K562 (cell line): ENCODE measurements around the gene KDELR3. TPM values are rescaled to one million over a fixed set of nuclear protein-coding genes. Genes with fewer than 3 reads are reported as not detected.

ENCODE experiments used
- ATAC-seq: fragments of 200-7000 bp; cut with Tn5 transposase; 3 replicates; pipeline ENCODE4 v1.9.1; 2020; ENCODE audit warnings: moderate library complexity
- BruUV-seq: library from RNA; stranded (reverse); fragments of 400-500 nt; replicated peaks from 2 replicates; lab custom pipeline; 2021; lab: Mats Ljungman, UMichigan
- CTCF ChIA-PET: fragments of 300-600 bp; formaldehyde crosslinking; extraction: SDS; loops from one replicate; lab custom pipeline; 2021; ENCODE audit warnings: low intra/inter-chr PET ratio; lab: Yijun Ruan, JAX
- POLR2A ChIA-PET: fragments of 300-600, 350-650 bp; sonication (Branson Sonifier 250); formaldehyde crosslinking; extraction: SDS; loops from one replicate; lab custom pipeline; 2021; ENCODE audit warnings: antibody characterized with exemption, inconsistent platforms; lab: Yijun Ruan, JAX
- DNase-seq, 4 experiments: peaks; one replicate each; pipeline versions ENCODE4 v3.0.0 to v3.0.0-alpha.2; 2011 to 2018; ENCODE audit warnings: low spot score in 3 of 4, mixed read lengths in 3 of 4; ENCODE audit errors: extremely low read depth in 1 of 4
- FAIRE-seq: peaks from 2 replicates; lab custom pipeline; 2011; peaks lifted over from hg19 to GRCh38; lab: Jason Lieb, UNC
- H2AFZ ChIP-seq: 2 replicates; pipeline ENCODE4 v1.6.0; 2011; ENCODE audit warnings: low read depth, low read length, control low read depth, inconsistent platforms
- H3K27ac ChIP-seq: fragments of 200-600 bp; 3 replicates; pipeline ENCODE4 v1.8.0; 2011; ENCODE audit warnings: low read depth, mild to moderate bottlenecking, control low read depth, inconsistent platforms, low read length, moderate library complexity, mixed read lengths; ENCODE audit errors: extremely low read depth
- H3K27me3 ChIP-seq, 2 experiments: fragments of 300-600 bp in 1 of 2; 2 replicates in 1 of 2; 3 replicates in 1 of 2; pipeline versions ENCODE4 v1.6.0 to v1.8.0; 2011; ENCODE audit warnings: inconsistent platforms in 2 of 2, low read length in 2 of 2, mild to moderate bottlenecking in 1 of 2, mixed read lengths in 1 of 2, moderate library complexity in 1 of 2; ENCODE audit not compliant: control insufficient read depth in 2 of 2, insufficient read depth in 2 of 2
- H3K36me3 ChIP-seq: fragments of 300-600 bp; 3 replicates; pipeline ENCODE4 v1.8.0; 2011; ENCODE audit warnings: mild to moderate bottlenecking, low read length, inconsistent platforms; ENCODE audit not compliant: control insufficient read depth, insufficient read depth
- H3K4me1 ChIP-seq, 2 experiments: fragments of 200-600 bp in 1 of 2; replicated peaks in 1 of 2; 2 replicates in 1 of 2; 3 replicates in 1 of 2; pipeline versions ENCODE4 v1.5.1 to v1.8.0; 2011; ENCODE audit warnings: inconsistent platforms in 2 of 2, low read length in 2 of 2, mild to moderate bottlenecking in 1 of 2, mixed read lengths in 1 of 2, moderate library complexity in 1 of 2; ENCODE audit not compliant: control insufficient read depth in 2 of 2, insufficient read depth in 2 of 2
- H3K4me2 ChIP-seq: 2 replicates; pipeline ENCODE4 v1.6.1; 2011; ENCODE audit warnings: low read length, control low read depth, inconsistent platforms, mixed read lengths; ENCODE audit not compliant: insufficient read depth
- H3K4me3 ChIP-seq: fragments of 200-600 bp; sonication (generic), shearing (Covaris generic); 2 replicates; pipeline ENCODE4 v1.5.1; 2016; ENCODE audit warnings: control low read depth, inconsistent platforms
- H3K79me2 ChIP-seq: fragments of 200-600 bp; 3 replicates; pipeline ENCODE4 v1.8.0; 2011; ENCODE audit warnings: low read length, inconsistent platforms; ENCODE audit not compliant: control insufficient read depth, insufficient read depth
- H3K9ac ChIP-seq, 2 experiments: 2 replicates each; pipeline versions ENCODE4 v1.6.0 to v1.6.1; 2011; ENCODE audit warnings: low read depth in 2 of 2, low read length in 2 of 2, control low read depth in 1 of 2, inconsistent platforms in 1 of 2, mild to moderate bottlenecking in 1 of 2, mixed read lengths in 1 of 2; ENCODE audit not compliant: insufficient read depth in 1 of 2
- H3K9me1 ChIP-seq: one replicate; pipeline ENCODE4 v1.6.0; 2011; ENCODE audit warnings: inconsistent platforms, mild to moderate bottlenecking, low read length, moderate library complexity; ENCODE audit not compliant: control insufficient read depth, insufficient read depth
- H3K9me3 ChIP-seq: replicated peaks from 2 replicates; pipeline ENCODE4 v1.5.1; 2011; ENCODE audit warnings: low read depth, low read length, inconsistent platforms; ENCODE audit not compliant: control insufficient read depth, insufficient read depth
- H4K20me1 ChIP-seq: replicated peaks from 2 replicates; pipeline ENCODE4 v1.6.1; 2011; ENCODE audit warnings: low read length, inconsistent platforms, mixed read lengths; ENCODE audit not compliant: control insufficient read depth, insufficient read depth
- ARNT ChIP-seq, 2 experiments: fragments of 450-650 bp; IDR thresholded peaks; 2 replicates each; pipeline ENCODE4 v1.6.1; 2016; ENCODE audit warnings: mild to moderate bottlenecking in 1 of 2
- ESRRB ChIP-seq: fragments of 250-450 bp; sonication (Bioruptor Pico); IDR thresholded peaks from 2 replicates; pipeline ENCODE4 v1.5.0; 2020; ENCODE audit warnings: mild to moderate bottlenecking, moderate library complexity, borderline replicate concordance
- ETV1 ChIP-seq: fragments of 450-650 bp; conservative IDR thresholded peaks from 2 replicates; pipeline ENCODE4 v1.6.1; 2016; ENCODE audit warnings: missing genetic modification characterization, control low read depth, low read depth, missing compliant biosample characterization
- ETV5 ChIP-seq: sonication (generic); formaldehyde crosslinking; IDR thresholded peaks from 2 replicates; pipeline ENCODE4 v1.4.0; 2020; ENCODE audit warnings: low read depth, mild to moderate bottlenecking, missing genetic modification reagents
- GABPB2 ChIP-seq: fragments of 250-450 bp; sonication (Bioruptor Pico); conservative IDR thresholded peaks from 2 replicates; pipeline ENCODE4 v1.5.1; 2021; ENCODE audit warnings: mild to moderate bottlenecking
- GTF2E2 ChIP-seq: fragments of 200-800 bp; sonication (Bioruptor generic); IDR thresholded peaks from 2 replicates; pipeline ENCODE4 v1.6.1; 2016; ENCODE audit warnings: missing genetic modification characterization, missing compliant biosample characterization
- HDAC3 ChIP-seq: fragments of 450-650 bp; IDR thresholded peaks from 2 replicates; pipeline ENCODE4 v1.6.1; 2018; ENCODE audit warnings: borderline replicate concordance, mild to moderate bottlenecking, moderate library complexity; ENCODE audit not compliant: partially characterized antibody
- NEUROD1 ChIP-seq: fragments of 150-350 bp; IDR thresholded peaks from 2 replicates; pipeline ENCODE4 v1.6.1; 2014; ENCODE audit warnings: borderline replicate concordance, low read length, low read depth; ENCODE audit not compliant: partially characterized antibody
- ZEB2 ChIP-seq: fragments of 450-650 bp; IDR thresholded peaks from 2 replicates; pipeline ENCODE4 v1.6.1; 2016
- WGBS: fragments of 100-300 bp; shearing (Covaris generic); methylation state at CpG from one replicate; pipeline ENCODE4 v1.1.6; 2016; ENCODE audit warnings: low coverage, mixed read lengths; ENCODE audit not compliant: insufficient coverage; ENCODE audit errors: missing lambda C conversion rate; 5-methylcytosine and 5-hydroxymethylcytosine counted together
- in situ Hi-C: fragments of 300-500 bp; cut with MboI; formaldehyde crosslinking; loops from 4 replicates; pipeline ENCODE4 v1.15.0; 2018; ENCODE audit warnings: inconsistent platforms, mixed read lengths
- intact Hi-C: fragments of 100-400 bp; cut with micrococcal nuclease; formaldehyde crosslinking; loops from 2 replicates; pipeline ENCODE4 v1.14.2; 2022
- polyA plus RNA-seq, 8 experiments: library from polyadenylated mRNA; depleted of rRNA in 4 of 8; stranded (reverse) in 5 of 8; unstranded in 3 of 8; fragments of >200 nt; fragmentation: Nextera tagmentation in 2 of 8; fragmentation: Illumina TruSeq in 1 of 8; extraction: Ambion mirVana in 2 of 8; extraction: Trizol in 1 of 8; gene quantifications; 2 replicates each; pipeline versions ENCODE4 v1.2.1 to v1.2.3, GENCODE V29; 2011 to 2014; ENCODE audit warnings: inconsistent platforms in 1 of 8, missing spikeins in 1 of 8
- total RNA-seq, 7 experiments: library from RNA; depleted of rRNA in 6 of 7; stranded (reverse); fragments of >200 nt in 6 of 7; fragmentation: Illumina TruSeq in 2 of 7; extraction: Trizol in 2 of 7; gene quantifications; 2 replicates each; pipeline versions ENCODE4 v1.2.1 to v1.2.3, GENCODE V29; 2011 to 2021; ENCODE audit warnings: low replicate concordance in 1 of 7
- TF ChIP-seq, protein P1 (sequence below): sonication (generic); formaldehyde crosslinking; IDR thresholded peaks from 2 replicates; pipeline ENCODE4 v1.8.1; 2023; ENCODE audit warnings: mild to moderate bottlenecking, missing genetic modification reagents
- TF ChIP-seq, protein P2 (sequence below): sonication (generic); formaldehyde crosslinking; IDR thresholded peaks from 2 replicates; pipeline ENCODE4 v1.9.0; 2022; ENCODE audit warnings: mild to moderate bottlenecking, missing genetic modification reagents
- TF ChIP-seq, protein P3 (sequence below): fragments of 450-650 bp; formaldehyde crosslinking; IDR thresholded peaks from 2 replicates; pipeline ENCODE4 v1.4.0; 2020; ENCODE audit warnings: mild to moderate bottlenecking, moderate library complexity
- TF ChIP-seq, protein P4 (sequence below): fragments of 450-650 bp; formaldehyde crosslinking; IDR thresholded peaks from 2 replicates; pipeline ENCODE4 v1.4.0; 2020; ENCODE audit warnings: mild to moderate bottlenecking, mixed read lengths

Gene KDELR3
- total and polyA plus RNA-seq, 9 of the 15 experiments (the other 6 are each of a cell fraction or from before 2014, with no cell fraction given) = 7.1 to 44.8 (median 9.6) TPM

DNA sequence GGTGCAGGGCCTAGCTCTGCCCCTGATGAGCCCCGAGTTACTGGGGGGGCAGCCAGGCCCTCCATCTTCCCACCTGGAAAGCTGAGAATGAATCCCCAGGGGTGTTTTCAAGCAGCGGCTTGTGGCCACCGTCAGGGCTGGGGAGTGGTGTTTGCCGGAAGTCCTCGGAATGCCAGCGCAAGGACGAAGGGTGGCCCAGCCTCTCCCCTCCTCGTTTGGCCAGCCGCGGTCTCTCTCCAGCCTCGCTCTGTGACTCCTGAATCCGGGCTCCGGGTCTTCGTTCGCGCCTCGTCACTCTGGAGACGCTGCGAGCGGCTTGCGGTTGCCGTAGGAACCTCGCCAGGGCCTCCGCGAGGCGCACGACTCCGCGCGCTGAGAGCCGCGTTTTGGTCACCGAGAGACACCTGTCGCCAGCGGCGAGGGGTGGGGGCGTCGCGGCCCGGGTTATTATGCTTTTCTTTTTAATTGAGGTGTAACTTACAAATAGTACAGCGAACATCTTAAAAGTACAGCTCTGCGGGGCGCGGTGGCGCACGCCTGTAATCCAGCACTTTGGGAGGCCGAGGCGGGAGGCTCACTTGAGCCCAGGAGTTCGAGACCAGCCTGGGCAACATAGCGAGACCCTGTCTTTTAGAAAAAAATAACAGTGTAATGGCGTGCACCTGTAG lies 6.3 kb upstream of the KDELR3 start (continued):
- TF ChIP-seq, protein P1, sequence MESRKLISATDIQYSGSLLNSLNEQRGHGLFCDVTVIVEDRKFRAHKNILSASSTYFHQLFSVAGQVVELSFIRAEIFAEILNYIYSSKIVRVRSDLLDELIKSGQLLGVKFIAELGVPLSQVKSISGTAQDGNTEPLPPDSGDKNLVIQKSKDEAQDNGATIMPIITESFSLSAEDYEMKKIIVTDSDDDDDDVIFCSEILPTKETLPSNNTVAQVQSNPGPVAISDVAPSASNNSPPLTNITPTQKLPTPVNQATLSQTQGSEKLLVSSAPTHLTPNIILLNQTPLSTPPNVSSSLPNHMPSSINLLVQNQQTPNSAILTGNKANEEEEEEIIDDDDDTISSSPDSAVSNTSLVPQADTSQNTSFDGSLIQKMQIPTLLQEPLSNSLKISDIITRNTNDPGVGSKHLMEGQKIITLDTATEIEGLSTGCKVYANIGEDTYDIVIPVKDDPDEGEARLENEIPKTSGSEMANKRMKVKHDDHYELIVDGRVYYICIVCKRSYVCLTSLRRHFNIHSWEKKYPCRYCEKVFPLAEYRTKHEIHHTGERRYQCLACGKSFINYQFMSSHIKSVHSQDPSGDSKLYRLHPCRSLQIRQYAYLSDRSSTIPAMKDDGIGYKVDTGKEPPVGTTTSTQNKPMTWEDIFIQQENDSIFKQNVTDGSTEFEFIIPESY = peak; percentile 50; the same call in 1 of the 2 replicates
- TF ChIP-seq, protein P2, sequence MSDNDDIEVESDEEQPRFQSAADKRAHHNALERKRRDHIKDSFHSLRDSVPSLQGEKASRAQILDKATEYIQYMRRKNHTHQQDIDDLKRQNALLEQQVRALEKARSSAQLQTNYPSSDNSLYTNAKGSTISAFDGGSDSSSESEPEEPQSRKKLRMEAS (CRISPR knock-in tag) = peak; percentile 37
- TF ChIP-seq ETV1 (tag) = no peak

DNA sequence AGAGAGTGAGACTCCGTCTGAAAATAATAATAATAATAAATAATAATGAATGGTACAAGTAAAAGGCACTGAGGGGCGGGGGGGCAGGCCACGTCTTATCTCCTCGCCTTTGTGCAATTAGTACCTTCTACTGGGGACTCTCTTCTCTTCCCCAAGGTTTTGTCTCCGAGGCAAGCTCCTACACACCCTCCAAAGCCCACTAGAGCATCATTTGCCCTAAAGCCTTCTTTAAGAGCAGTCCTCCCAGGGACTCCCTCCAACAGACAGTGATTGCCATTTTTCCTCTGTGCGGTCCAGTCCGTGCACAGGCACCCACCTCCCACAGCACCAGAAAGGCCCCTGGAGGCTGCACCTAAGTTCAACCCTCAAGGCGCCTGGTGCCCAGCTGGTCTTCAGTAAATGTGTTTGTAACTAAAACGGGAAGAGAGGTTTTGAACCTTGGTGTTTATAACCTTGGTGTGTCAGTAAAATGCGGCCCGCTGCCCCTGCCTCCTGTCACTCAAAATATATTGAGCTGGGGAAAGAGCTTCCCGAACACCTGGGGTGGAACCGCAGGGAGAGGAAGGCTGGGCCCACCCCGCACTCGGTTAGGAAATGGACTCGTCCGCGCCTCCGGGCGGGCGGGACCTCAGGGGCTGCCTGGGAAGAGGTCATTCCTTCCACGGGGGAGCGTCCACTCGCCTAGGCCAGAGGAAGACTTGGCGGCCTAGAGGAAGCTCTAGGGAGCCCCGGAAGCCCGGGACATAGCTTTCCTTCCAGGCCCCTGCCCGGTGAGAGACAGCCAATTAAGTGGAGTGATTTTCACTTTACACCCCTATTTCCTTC lies 4.7 kb upstream of the KDELR3 start:
- H3K27ac ChIP-seq = no peak overlapping the region
- ATAC-seq (peak; percentile 71), FAIRE-seq (peak; percentile 77), DNase-seq (peak; percentile 42 to 80 (median 60))
- ChIA-PET POLR2A (interaction anchor here (0.7 to 3.0 kb wide), 6 partner anchors 8 to 177 kb away, joined by 3 to 11 read pairs (median 4); no protein-coding TSS in a partner anchor), CTCF (no interaction called here)
- WGBS = 24% methylated on average over 21 of the region's 28 CpGs
- peak overlapping the region; percentile 60 for H3K4me2 ChIP-seq
- no peaks in the 10 kb centered on the region for H3K9me1 ChIP-seq
- in situ Hi-C loops = no loop called here
- no TSS peak for BruUV-seq
- no peaks in the 10 kb centered on the region for H4K20me1 ChIP-seq
- peak overlapping the region; percentile 44 to 55; a peak in 2 of 4 replicates for H3K9ac ChIP-seq
- no peaks in the 10 kb centered on the region for H3K9me3 ChIP-seq
- peak overlapping the region; percentile 89 for H2AFZ ChIP-seq
- H3K4me1 ChIP-seq = peaks cover 22 to 43% of the 10 kb centered on the region in 2 experiments; a peak in 4 of 5 replicates
- H3K36me3 ChIP-seq = no peaks in the 10 kb centered on the region
- H3K79me2 ChIP-seq = peaks cover 2% of the 10 kb centered on the region; the same call in 2 of the 3 replicates
- intact Hi-C loops = no loop called here
- no peaks in the 10 kb centered on the region for H3K27me3 ChIP-seq
- H3K4me3 ChIP-seq = no peak overlapping the region
- TF ChIP-seq NEUROD1 (peak; percentile 98), ETV5 (CRISPR knock-in tag) (peak; percentile 47; the same call in 1 of the 2 replicates), ZEB2 (no peak), ESRRB (no peak), GABPB2 (no peak), ARNT (IDR thresholded peaks at IDR 0.05) (no peak), HDAC3 (peak; percentile 32), GTF2E2 (tag) (no peak)
- TF ChIP-seq, protein P3, sequence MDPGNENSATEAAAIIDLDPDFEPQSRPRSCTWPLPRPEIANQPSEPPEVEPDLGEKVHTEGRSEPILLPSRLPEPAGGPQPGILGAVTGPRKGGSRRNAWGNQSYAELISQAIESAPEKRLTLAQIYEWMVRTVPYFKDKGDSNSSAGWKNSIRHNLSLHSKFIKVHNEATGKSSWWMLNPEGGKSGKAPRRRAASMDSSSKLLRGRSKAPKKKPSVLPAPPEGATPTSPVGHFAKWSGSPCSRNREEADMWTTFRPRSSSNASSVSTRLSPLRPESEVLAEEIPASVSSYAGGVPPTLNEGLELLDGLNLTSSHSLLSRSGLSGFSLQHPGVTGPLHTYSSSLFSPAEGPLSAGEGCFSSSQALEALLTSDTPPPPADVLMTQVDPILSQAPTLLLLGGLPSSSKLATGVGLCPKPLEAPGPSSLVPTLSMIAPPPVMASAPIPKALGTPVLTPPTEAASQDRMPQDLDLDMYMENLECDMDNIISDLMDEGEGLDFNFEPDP = no peak
- TF ChIP-seq, protein P4, sequence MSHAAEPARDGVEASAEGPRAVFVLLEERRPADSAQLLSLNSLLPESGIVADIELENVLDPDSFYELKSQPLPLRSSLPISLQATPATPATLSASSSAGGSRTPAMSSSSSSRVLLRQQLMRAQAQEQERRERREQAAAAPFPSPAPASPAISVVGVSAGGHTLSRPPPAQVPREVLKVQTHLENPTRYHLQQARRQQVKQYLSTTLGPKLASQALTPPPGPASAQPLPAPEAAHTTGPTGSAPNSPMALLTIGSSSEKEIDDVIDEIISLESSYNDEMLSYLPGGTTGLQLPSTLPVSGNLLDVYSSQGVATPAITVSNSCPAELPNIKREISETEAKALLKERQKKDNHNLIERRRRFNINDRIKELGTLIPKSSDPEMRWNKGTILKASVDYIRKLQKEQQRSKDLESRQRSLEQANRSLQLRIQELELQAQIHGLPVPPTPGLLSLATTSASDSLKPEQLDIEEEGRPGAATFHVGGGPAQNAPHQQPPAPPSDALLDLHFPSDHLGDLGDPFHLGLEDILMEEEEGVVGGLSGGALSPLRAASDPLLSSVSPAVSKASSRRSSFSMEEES (CRISPR knock-in tag) = no peak
